Thoracic aorta (tissue), 2 donors: Measurements from ENCODE around the gene HFM1. TPM values are rescaled to one million over a fixed set of nuclear protein-coding genes. Genes with fewer than 3 reads are reported as not detected.
"Not testable (repeated sequence)": the region's sequence is repeated elsewhere in the genome, so short reads cannot be mapped to it uniquely, and the experiment has no call there.

Source experiments
- ATAC-seq: fragments of 150-250 bp; one replicate; pipeline ENCODE4 v1.8.0; 2017; ENCODE audit warnings: low read depth; ENCODE audit not compliant: insufficient number of reproducible peaks, low FRiP score
- DNase-seq: peaks from one replicate; pipeline ENCODE4 v3.0.0-alpha.2; 2020; ENCODE audit warnings: low spot score
- H3K27ac ChIP-seq, 2 donors: fragments of 200-600 bp; sonication (generic); 1 replicate in 1 of 2; 2 replicates in 1 of 2; pipeline ENCODE4 v1.5.1; 2016; ENCODE audit warnings: mild to moderate bottlenecking in 2 of 2, moderate library complexity in 2 of 2
- H3K27me3 ChIP-seq: fragments of 200-600 bp; sonication (generic); replicated peaks from 2 replicates; pipeline ENCODE4 v1.6.0; 2016; ENCODE audit warnings: mild to moderate bottlenecking; ENCODE audit not compliant: insufficient read depth
- H3K36me3 ChIP-seq: fragments of 200-600 bp; sonication (generic); one replicate; pipeline ENCODE4 v1.5.1; 2016
- H3K4me1 ChIP-seq, 2 donors: fragments of 200-600 bp; sonication (generic); 1 replicate in 1 of 2; 2 replicates in 1 of 2; pipeline versions ENCODE4 v1.5.1 to v1.6.0; 2016; ENCODE audit warnings: low read depth in 2 of 2, mild to moderate bottlenecking in 1 of 2; ENCODE audit not compliant: control insufficient read depth in 1 of 2
- H3K4me3 ChIP-seq: fragments of 200-600 bp; sonication (generic); 2 replicates; pipeline ENCODE4 v1.5.1; 2016; ENCODE audit warnings: mild to moderate bottlenecking
- H3K9me3 ChIP-seq: fragments of 200-600 bp; sonication (generic); 2 replicates; pipeline ENCODE4 v1.5.1; 2016
- total RNA-seq, 2 donors: library from RNA; depleted of rRNA; stranded (reverse); fragments of >200 nt; gene quantifications; one replicate each; pipeline versions ENCODE4 v1.1.0 to v1.2.3, GENCODE V29; 2016
- TF ChIP-seq, protein P1 (sequence below): fragments of 200-600 bp; sonication (generic); IDR thresholded peaks from one replicate; pipeline ENCODE4 v1.5.1; 2019; ENCODE audit warnings: antibody characterized with exemption

The HFM1 gene
- total RNA-seq, 2 donors from 2014 or later = 1.4 TPM; not detected in 1

DNA sequence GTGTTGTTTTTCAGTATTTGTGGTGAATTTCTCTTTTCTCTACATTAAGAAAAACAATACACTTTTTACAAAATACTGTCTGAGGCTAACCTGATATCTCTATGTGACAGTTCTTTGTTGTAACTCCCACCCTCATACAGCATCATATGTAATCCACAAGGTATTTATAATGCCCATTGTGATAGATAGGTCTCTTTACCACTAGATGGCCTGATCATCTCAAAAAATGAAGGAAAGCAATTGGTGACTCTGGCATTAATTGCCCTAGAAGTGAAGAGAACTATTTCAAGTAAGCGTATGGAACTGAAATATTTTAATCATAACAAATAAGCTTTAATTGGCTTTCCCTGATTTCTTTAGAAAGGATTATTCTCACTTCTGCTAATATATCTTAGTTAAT is 36.2 kb upstream of the HFM1 start:
- H3K4me1 ChIP-seq = no peaks in the 10 kb centered on the region
- H3K4me3 ChIP-seq = no peak overlapping the region
- H3K27ac ChIP-seq = no peak overlapping the region
- H3K9me3 ChIP-seq = no peaks in the 10 kb centered on the region
- TF ChIP-seq, protein P1, sequence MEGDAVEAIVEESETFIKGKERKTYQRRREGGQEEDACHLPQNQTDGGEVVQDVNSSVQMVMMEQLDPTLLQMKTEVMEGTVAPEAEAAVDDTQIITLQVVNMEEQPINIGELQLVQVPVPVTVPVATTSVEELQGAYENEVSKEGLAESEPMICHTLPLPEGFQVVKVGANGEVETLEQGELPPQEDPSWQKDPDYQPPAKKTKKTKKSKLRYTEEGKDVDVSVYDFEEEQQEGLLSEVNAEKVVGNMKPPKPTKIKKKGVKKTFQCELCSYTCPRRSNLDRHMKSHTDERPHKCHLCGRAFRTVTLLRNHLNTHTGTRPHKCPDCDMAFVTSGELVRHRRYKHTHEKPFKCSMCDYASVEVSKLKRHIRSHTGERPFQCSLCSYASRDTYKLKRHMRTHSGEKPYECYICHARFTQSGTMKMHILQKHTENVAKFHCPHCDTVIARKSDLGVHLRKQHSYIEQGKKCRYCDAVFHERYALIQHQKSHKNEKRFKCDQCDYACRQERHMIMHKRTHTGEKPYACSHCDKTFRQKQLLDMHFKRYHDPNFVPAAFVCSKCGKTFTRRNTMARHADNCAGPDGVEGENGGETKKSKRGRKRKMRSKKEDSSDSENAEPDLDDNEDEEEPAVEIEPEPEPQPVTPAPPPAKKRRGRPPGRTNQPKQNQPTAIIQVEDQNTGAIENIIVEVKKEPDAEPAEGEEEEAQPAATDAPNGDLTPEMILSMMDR = no peak
- ATAC-seq (no peak), DNase-seq (no peak)
- H3K27me3 ChIP-seq = no peaks in the 10 kb centered on the region
- no peaks in the 10 kb centered on the region for H3K36me3 ChIP-seq

DNA sequence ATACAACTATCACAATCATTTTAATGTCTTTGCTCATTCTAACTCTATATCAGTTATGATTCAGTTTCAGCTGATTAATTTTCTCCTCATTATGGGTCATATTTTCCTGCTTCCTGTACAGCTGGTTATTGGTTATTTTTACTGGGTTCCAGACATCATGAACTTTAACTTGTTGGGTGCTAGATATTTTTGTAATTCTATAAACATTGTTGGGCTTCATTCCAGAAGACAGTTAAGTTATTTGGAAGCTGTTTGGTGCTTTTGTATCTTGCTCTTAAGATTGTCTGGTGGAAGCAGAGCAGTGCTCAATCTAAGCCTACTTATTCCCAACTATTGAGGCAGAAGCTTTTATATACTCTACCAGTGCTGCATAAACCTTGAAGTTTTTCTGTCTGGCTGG is 34.4 kb upstream of the HFM1 start:
- H3K27me3 ChIP-seq = no peaks in the 10 kb centered on the region
- no peaks in the 10 kb centered on the region for H3K36me3 ChIP-seq
- no peaks in the 10 kb centered on the region for H3K4me1 ChIP-seq
- ATAC-seq (no peak), DNase-seq (no peak)
- H3K4me3 ChIP-seq = no peak overlapping the region
- TF ChIP-seq, protein P1 = no peak
- no peaks in the 10 kb centered on the region for H3K9me3 ChIP-seq
- H3K27ac ChIP-seq = no peak overlapping the region

DNA sequence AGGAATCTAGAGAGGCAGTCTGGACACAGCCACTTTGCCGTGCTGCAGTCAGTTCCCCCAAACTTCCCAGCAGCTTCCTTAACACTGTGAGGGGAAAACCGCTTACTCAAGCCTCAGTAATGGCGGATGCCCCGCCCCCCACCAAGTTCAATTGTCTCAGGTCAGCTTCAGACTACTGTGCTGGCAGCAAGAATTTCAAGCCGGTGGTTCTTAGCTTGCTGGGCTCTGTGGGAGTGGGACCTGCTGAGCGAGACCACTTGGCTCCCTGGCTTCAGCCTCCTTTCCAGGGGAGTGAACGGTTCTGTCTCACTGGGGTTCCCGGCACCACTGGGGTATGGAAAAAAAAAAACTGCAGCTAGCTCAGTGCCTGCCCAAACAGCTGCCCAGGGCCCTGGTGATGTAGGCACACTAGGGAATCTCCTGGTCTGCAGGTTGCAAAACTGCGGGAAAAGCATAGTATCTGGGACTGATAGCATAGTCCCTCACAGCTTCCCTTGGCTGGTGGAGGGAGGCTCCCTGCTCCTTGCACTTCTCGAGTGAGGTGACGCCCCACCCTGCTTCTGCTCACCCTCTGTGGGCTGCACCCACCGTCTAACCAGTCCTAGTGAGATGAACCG is 23.7 kb upstream of the HFM1 start:
- no peaks in the 10 kb centered on the region for H3K4me1 ChIP-seq
- H3K27me3 ChIP-seq = no peaks in the 10 kb centered on the region
- H3K4me3 ChIP-seq = no peak overlapping the region
- no peak overlapping the region for H3K27ac ChIP-seq
- DNase-seq (no peak), ATAC-seq (no peak)
- H3K36me3 ChIP-seq = no peaks in the 10 kb centered on the region
- TF ChIP-seq, protein P1 = no peak
- no peaks in the 10 kb centered on the region for H3K9me3 ChIP-seq

DNA sequence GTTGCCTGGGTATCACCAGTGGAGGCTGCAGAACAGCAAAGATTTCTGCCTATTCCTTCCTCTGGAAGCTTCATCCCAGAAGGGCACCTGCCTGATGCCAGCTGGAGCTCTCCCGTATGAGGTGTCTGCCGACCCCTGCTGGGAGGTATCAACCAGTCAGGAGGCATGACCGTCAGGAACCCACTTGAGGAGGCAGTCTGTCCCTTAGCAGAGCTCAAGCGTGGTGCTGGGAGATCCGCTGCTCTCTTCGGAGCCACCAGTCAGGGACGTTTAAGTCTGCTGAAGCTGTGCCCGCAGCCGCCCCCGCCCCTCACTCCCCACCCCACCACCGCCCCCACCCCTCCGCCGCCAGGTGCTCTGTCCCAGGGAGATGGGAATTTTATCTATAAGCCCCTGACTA is 23.1 kb upstream of the HFM1 start:
- TF ChIP-seq, protein P1 = no peak
- H3K4me1 ChIP-seq = no peaks in the 10 kb centered on the region
- ATAC-seq = no peak
- no peak for DNase-seq
- H3K36me3 ChIP-seq = no peaks in the 10 kb centered on the region
- H3K9me3 ChIP-seq = no peaks in the 10 kb centered on the region
- no peak overlapping the region for H3K4me3 ChIP-seq
- no peaks in the 10 kb centered on the region for H3K27me3 ChIP-seq
- H3K27ac ChIP-seq = no peak overlapping the region

DNA sequence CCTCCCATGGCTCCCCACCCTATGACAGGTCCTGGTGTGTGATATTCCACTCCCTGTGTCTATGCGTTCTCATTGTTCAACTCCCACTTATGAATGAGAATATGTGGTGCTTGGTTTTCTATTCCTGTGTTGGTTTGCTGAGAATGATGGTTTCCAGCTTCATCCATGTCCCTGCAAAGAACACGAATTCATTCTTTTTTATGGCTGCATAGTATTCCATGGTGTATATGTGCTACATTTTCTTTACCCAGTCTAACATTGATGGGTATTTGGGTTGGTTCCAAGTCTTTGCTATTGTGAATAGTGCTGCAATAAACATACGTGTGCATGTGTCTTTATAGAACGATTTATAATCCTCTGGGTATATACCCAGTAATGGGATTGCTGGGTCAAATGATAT is 17.9 kb upstream of the HFM1 start:
- not testable (repeated sequence) for H3K4me3 ChIP-seq, H3K9me3 ChIP-seq, ATAC-seq, H3K4me1 ChIP-seq, DNase-seq, H3K27me3 ChIP-seq, H3K36me3 ChIP-seq, H3K27ac ChIP-seq

DNA sequence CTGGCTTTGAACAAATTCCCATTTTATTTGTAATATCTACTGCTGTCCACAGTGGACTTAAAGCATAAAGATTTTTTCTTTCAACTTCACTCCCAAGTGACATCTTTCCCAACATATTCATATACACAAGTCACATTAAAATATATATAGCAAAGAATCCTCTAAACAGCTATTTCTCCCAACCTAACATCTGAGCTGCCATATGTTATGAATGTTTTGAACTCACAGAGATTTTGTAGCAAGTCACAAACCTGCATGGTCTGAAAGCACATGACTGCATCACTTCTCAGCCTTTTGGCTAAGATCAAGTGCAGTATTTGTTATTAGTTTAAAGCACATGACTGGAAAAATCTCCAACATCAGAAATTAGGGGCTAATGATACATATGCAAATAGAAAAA is 7.7 kb upstream of the HFM1 start:
- Histone ChIP-seq H3K9me3 (no peaks in the 10 kb centered on the region), H3K27me3 (no peaks in the 10 kb centered on the region), H3K4me1 (no peaks in the 10 kb centered on the region), H3K4me3 (no peak overlapping the region), H3K27ac (no peak overlapping the region), H3K36me3 (no peaks in the 10 kb centered on the region)
- TF ChIP-seq, protein P1 = no peak
- ATAC-seq (no peak), DNase-seq (no peak)
